ENCODE data around the gene EVC2.

EVC2 gene

DNA sequence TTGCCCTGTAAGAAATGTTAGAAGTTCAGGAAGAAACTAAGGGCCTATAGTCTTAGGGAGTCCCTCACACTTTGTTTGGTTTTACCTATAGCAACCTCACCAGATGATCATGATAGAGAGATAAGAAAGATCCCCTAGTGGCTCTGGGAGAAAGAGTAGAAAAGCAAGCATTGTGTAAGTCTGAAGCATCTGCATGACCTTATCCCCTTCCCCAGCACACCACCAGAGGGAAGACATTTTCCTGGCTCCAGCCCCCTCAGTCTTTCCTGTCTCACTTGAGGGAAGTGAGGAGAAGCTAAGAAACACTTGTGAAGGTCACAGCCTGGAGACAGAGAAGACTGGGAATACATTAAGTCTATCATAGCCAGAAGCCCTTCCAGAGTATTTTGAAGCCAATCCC is 154.0 kb downstream of the EVC2 start:
- no peak for DNase-seq

DNA sequence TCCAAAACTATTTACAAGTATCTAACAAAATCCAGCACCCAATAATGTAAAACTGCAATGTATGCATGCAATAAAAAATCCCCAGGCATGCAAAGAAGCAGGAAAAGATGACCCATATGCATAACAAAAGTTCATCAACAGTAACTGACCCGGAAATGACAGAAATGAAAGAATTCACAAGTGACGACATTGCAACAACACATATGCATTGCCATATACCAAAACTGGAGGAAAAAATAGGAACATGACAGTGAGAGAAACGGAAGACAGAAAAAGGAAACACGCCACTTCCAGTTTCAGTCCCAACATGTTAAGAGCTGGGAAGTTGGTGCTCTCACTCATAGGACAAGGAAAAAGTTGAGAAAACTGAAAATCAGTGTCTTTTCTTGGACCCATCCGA is 154.6 kb downstream of the EVC2 start:
- no peak for DNase-seq

DNA sequence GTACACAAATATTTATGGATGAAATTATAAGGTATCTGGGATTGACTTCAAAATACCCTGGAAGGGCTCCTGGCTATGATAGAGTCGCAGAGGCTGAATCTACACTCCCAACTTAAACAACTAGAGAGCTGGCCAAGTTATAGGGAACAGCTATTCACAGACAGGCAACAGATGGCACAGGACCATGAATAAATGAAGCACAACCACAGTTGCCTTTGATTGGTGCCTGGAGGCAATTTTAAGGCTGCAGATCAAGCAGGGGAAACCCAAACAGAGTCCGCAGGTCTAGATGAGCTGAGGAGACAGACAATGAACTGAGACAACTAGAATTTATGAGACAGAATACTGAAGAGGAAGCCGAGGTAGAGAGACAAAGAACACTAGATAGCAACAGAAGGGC is 155.9 kb downstream of the EVC2 start:
- DNase-seq: no peak

DNA sequence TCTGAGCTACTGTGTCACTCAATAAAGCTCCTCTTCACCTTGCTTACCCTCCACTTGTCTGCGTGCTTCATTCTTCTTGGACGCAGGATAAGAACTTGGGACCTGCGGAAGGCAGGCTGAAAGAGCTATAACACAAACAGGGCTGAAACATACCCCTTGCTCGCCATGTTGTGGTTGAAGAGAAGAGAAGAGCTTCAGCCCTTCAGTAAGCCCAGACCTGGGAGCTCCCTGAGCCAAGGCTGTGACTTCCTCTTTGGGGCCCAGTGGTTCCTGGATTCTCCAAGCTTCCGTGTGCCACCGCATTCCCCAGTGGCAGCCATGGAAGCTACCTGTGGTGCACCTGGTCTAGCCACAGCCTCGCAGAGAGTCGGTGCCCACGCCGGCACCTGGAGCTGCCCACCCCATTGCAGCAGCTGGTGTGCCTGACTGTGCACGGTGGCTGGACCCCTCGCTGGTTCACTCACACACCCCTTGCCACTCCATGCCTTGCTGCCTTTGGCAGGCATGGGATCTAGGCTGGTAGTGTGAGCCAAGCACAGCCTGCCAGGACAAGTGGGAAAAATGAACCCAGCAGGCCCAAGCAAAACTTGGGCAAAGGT is 160.6 kb downstream of the EVC2 start:
- no peak for DNase-seq

DNA sequence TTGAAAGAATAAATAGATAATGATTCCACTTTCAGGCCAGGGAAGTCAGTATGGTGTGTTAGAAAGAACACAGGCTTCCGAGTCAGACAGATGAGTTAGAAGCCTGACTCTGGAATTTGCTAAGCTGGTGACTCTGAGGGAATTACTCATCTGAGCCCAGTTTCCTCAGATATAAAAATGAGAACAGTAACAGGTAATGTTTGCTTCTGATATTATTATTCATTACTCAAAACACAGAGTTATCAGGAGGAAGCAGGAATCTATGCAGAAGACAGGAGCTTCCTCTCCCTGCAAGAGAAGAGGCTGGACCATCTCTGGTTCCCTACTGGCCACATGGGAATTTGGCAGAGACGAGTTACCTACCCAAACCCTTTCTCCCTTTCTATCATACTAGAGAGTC is 163.1 kb downstream of the EVC2 start:
- no peak for DNase-seq

DNA sequence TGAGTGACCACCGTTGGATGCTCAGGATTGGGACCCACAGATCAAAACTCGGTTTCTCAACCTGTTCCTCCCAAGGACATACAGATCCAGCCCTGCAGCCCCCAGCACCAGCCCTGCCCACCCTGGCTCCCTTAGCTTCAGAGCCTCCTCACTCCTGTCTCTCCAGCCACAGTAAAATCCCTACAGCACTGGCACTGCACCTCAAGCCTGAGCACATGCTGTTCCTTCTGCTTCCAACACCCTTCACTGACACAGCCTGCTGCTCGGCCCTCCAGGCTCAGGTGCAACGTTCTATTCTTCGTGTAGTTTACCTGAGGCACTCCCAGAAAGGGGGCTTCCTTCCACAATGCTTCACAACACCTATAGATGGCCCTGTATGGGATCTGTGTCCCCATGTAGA is 163.6 kb downstream of the EVC2 start:
- no peak for DNase-seq

DNA sequence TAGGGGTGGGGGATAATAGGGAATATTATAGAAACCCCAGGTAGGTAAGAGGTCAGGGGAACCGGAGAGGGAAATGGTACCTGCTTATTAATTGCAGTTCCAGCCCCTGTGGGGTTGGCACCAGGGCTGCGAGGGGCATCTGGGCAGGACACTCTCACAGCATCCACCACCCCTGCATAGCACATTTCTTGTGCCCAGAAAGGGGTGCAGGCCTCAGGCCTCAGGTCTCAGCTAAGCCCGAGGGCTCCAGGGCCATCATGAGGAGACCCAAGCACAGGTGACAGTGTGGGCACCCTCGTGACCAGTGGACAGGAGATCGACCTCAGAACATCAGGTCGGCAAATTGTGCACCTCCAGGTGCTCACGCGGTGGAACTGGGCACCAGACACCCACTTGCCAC is 164.7 kb downstream of the EVC2 start:
- DNase-seq: no peak

DNA sequence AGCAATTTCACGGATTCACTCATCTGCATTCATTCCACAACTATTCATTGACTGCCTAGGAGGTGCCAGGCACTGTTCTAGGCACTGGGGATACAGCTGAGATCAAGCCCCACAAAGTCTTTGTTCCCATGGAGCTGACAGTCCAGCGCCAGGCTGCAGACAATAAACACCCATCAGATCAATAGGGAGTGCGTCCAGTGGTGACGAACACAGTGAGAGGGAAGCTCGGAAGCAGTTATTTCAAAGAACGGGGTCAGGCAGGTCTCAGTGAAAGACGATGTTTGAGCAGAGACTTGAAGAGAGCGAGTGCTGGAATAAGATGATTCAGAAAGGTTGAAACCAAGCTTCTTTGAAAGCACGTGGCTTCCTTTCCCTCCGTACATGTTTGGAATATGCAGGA is 167.2 kb downstream of the EVC2 start:
- DNase-seq: no peak

DNA sequence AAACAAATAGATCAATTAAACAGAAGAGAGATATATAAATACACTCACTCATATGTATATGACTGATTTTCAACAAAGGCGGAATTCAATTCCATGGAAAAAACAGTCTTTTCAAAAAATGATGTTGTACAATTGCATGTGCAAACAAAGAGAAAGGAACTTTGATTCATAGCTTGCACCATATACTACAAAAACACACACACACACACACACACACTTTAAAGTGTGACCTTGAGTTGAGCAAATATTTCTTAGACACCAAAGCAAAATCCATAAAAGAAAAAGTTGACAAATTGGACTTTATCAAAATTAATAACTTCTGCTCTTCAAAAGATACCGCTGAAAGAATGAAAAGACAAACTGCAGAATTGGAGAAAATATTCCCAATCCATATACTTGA is 168.8 kb downstream of the EVC2 start:
- DNase-seq: no peak

DNA sequence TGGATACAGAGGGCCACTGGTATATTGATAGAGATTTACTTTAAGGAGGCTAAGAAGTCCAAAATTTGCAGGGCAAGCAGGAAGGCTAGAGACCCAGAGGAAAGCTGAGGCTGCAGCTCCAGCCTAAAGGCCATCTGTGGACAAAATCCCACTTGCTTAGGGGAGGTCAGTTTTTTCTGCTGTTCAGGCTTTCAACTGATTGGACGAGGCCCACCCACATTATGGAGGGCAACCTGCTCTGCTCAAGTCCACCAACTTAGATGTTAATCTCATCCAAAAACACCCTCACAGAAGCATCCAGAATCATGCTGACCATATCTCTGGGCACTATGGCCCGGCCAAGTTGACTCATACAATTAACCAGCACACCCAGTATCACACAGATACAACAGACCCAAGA is 176.3 kb downstream of the EVC2 start:
- no peak for DNase-seq

DNA sequence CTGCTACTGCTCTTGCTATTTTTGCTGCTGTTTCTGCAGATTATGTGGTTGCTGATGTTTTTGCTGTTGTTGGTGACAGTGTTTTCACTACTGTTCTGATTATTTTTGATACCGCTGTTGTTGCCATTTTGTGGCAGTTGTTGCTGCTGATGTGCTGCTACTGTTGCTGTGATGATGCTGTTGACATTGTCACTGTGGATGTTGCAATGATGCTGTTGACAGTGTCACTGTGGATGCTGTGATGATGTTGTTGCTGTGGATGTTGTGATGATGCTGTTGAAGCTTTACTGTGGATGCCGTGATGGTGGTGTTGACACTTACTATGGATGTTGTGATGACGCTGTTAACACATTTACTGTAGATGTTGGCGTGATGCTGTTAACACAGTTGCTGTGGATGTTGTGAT is 180.3 kb downstream of the EVC2 start:
- no peak for DNase-seq

DNA sequence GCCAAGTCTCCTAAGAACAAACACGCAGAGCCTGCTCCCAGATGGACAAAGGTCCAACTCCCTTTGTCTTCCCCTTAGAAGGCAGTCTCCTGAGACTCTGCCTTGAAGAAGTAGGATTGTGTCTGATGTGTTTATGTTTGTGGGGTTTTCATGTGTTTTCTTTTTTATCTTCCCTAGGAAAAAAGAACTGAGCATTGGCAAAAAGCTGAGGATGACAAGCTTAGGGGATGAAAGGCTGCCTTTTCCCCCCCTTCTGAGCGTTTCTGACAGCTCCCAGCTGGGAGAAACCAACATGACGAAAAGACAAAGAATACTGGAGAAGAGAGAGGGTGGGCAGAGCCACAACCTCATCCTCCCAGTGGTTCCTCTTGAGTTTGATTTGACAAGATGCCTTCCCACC is 181.1 kb downstream of the EVC2 start:
- DNase-seq: no peak

DNA sequence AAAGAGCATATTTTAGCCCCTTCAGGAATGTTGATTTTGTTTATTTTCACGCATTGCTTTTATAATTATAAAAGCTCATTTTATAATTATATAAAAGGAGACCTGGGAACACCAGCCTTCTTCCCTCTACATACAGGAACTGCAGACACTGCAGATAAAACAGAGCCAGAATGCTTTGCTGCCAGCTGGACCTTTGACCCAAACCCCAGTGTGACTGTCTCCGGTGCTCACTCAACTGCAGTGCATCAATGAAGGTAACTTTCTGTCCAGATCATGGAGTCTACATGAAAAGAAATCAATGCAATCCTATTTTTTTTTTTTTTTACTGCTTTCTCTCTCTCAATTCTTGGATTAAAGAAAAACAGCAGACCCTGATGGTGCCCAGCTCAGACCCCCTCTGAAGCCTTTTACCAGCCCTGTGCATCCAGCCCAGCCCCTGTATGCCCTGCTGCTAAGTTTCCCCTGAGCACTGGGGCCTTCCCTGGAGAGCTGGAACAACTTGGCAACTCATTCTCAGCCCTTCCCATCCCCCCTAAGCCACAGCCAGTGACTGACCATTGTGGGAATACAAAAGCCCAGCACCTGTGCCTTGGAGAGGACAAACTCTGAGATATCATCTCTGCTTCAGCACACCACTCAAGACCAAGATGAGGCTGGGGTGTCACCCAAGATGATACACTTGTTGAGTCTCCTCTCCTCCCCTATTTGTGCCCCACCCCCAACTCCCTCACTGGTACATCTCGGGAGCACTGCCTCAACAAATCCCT is 182.1 kb downstream of the EVC2 start:
- no peak for DNase-seq

DNA sequence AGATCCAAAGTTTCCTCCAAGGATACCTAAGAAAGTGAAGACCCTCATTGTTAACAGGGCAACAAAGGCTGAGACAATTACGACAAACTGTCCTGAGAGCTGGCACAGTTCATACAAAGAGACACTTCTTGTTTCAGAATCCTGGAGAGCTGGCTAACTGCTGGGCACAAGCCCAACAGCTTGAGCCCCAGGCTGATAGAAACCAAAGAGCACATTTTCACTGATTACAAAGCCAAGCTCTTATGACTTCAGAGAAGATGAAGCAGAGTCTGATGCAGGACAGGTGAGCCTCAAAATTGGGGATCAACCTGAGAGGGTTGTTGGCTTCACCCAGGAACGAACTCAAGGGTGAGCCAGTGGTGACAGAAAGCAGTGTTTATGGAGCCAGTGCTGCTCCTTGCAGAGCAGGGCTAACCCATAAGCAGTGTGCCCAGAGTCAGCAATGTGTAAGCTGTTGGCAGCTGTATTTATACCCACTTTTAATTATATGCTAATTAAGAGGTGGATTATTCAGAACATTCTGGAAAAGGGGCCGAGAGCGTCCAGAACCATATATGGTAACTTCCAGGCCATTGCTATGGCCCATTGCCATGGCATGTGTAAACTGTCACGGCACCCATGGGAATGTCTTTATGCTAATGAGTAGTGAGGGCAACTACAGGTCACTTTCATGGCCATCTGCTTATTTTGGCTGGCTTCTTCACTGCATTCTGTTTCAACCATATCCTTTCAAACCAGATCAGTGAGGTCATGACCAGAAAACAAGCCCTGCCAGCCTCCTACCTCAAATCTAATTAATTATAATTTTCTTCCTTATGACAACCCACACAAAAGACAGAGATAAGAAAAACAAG is 183.7 kb downstream of the EVC2 start:
- peak; percentile 58 for DNase-seq

DNA sequence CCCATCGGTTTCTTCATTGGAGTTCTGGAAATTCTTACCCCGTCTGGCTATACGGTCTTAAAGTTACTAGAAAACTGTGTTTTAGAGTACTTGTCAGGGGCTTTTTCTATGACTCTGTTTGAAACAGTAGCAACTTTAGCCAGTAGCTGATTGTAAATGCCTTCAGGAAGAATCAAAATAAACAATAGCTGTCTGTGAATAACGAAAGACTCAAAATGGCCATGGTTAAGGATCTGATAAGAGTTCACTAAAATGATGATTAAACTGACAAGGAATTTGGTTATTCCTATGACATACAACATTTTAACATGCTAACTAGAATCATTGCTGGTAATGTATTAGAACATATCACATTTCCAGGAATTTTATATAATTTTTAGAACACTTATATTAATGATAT is 191.0 kb downstream of the EVC2 start:
- peak; percentile 48 for DNase-seq

DNA sequence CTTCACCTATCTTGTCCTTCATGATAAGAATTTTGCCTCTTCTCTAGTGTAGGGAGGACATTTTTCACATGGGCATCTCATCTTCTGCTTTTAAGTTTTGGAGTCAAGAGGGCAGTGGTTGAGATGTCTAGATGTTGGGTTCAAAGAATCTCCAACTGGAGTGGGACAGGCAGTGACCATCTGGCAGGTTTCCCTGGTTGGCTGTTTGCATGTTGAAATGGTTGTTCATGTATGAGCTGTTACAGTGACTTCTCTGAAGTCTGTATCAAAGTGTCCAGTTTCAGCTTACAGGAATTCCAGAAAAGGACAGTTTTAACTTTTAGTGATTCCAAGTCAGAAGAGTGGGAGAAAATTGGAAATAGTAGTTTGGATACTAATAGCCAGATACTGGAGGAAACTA is 192.7 kb downstream of the EVC2 start:
- no peak for DNase-seq

All from EL (cell line).